Aorta (tissue), 5 donors: Measurements from ENCODE around the gene ABHD6. TPM values are rescaled to one million over a fixed set of nuclear protein-coding genes. Genes with fewer than 3 reads are reported as not detected.
"Not testable (repeated sequence)": the region's sequence is repeated elsewhere in the genome, so short reads cannot be mapped to it uniquely, and the experiment has no call there.

ENCODE experiments used
- ATAC-seq: fragments of 200-7000 bp; cut with Tn5 transposase; one replicate; pipeline ENCODE4 v1.9.1; 2022; ENCODE audit warnings: moderate library complexity; ENCODE audit not compliant: low FRiP score
- DNase-seq, 2 donors: peaks; one replicate each; pipeline ENCODE4 v3.0.0-alpha.2; 2020
- H3K27ac ChIP-seq, 2 donors: one replicate each; pipeline ENCODE4 v1.5.1; 2013; ENCODE audit warnings: low read length in 2 of 2, mild to moderate bottlenecking in 2 of 2, moderate library complexity in 2 of 2, control low read depth in 1 of 2, inconsistent platforms in 1 of 2, low read depth in 1 of 2
- H3K27me3 ChIP-seq, 2 donors: one replicate each; pipeline ENCODE4 v1.6.1; 2013; ENCODE audit warnings: control low read depth in 1 of 2, low read length in 1 of 2, mild to moderate bottlenecking in 1 of 2, moderate library complexity in 1 of 2; ENCODE audit not compliant: insufficient read depth in 2 of 2, control insufficient read depth in 1 of 2
- H3K36me3 ChIP-seq, 2 donors: one replicate each; pipeline ENCODE4 v1.6.1; 2013; ENCODE audit warnings: control low read depth in 1 of 2, low read length in 1 of 2, mild to moderate bottlenecking in 1 of 2; ENCODE audit not compliant: insufficient read depth in 2 of 2, control insufficient read depth in 1 of 2
- H3K4me1 ChIP-seq, 2 donors: one replicate each; pipeline ENCODE4 v1.6.1; 2013; ENCODE audit warnings: low read length in 2 of 2, control low read depth in 1 of 2, mild to moderate bottlenecking in 1 of 2, moderate library complexity in 1 of 2; ENCODE audit not compliant: insufficient read depth in 2 of 2, control insufficient read depth in 1 of 2
- H3K4me3 ChIP-seq, 2 donors: one replicate each; pipeline ENCODE4 v1.5.1; 2013; ENCODE audit warnings: low read length in 2 of 2, control low read depth in 1 of 2, mild to moderate bottlenecking in 1 of 2
- H3K9me3 ChIP-seq: one replicate; pipeline ENCODE4 v1.6.1; 2013; ENCODE audit warnings: mild to moderate bottlenecking, low read length; ENCODE audit not compliant: control insufficient read depth
- WGBS, 2 donors: extraction: QIAGEN DNeasy Blood & Tissue Kit; methylation state at CpG; one replicate each; pipeline ENCODE4 v1.1.7; 2013; 5-methylcytosine and 5-hydroxymethylcytosine counted together
- intact Hi-C, 2 donors: fragments of 100-400 bp; cut with DNase I; formaldehyde crosslinking; loops; one replicate each; pipeline versions ENCODE4 v1.14.2 to v1.15.0; 2022
- polyA plus RNA-seq, 2 donors: library from polyadenylated mRNA; stranded (reverse); fragments of 200-250 nt; gene quantifications; one replicate each; pipeline ENCODE4 v1.2.3, GENCODE V29; 2013
- total RNA-seq, 2 donors: library from RNA; stranded (reverse); fragmentation: NEBNext Ultra II Directional; extraction: Animal tissue kit (Norgen Biotek cat#: 25700); gene quantifications; one replicate each; pipeline ENCODE4 v1.2.1, GENCODE V29; 2021
- donor health status: healthy with polysubstance abuse.
- donor health status: Bipolar disorder and iron deficiency.
- donor health status: DM: no; HTN: no; CAD: no.
- donor health status: DM: no; HTN: no; CAD: no.
- donor health status: DM: yes; HTN: yes; CAD: no.

Gene ABHD6
- total and polyA plus RNA-seq, 4 donors: 5.9 to 10.4 (median 7.3) TPM

DNA sequence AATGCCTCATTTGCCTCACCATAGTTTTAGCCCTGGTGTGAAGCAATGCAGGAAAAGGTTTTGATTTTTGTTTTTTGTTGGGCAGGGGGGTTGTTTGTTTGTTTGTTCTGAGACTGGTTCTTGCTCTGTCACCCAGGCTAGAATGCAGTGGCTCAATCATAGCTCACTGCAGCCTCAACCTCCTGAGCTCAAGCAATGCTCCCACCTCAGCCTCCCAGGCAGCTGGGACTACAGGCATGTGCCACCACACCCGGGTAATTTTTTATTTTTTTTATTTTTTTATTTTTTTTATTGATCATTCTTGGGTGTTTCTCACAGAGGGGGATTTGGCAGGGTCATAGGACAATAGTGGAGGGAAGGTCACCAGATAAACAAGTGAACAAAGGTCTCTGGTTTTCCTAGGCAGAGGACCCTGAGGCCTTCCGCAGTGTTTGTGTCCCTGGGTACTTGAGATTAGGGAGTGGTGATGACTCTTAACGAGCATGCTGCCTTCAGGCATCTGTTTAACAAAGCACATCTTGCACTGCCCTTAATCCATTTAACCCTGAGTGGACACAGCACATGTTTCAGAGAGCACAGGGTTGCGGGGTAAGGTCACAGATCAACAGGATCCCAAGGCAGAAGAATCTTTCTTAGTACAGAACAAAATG lies 51.5 kb downstream of the ABHD6 start:
- WGBS, 2 donors: 93 to 94% methylated on average over 2 to 3 of the region's 4 CpGs
- H3K27me3 ChIP-seq, intact Hi-C loops, H3K36me3 ChIP-seq, H3K4me1 ChIP-seq, H3K27ac ChIP-seq, ATAC-seq, H3K4me3 ChIP-seq, DNase-seq, H3K9me3 ChIP-seq: not testable (repeated sequence)

DNA sequence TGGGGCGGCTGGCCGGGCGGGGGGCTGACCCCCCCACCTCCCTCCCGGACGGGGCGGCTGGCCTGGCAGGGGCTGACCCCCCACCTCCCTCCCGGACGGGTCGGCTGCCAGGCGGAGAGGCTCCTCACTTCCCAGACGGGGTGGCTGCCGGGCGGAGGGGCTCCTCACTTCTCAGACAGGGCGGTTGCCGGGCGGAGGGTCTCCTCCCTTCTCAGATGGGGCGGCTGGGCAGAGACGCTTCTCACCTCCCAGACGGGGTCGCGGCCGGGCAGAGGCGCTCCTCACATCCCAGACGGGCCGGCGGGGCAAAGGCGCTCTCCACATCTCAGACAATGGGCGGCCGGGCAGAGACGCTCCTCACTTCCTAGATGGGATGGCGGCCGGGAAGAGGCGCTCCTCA lies 52.9 kb downstream of the ABHD6 start:
- H3K27me3 ChIP-seq, H3K27ac ChIP-seq, H3K4me3 ChIP-seq, H3K9me3 ChIP-seq, H3K4me1 ChIP-seq, DNase-seq, intact Hi-C loops, H3K36me3 ChIP-seq, ATAC-seq: not testable (repeated sequence)
- whole genome bisulfite sequencing, 2 donors: 97 to 100% methylated on average over 16 to 33 of the region's 33 CpGs

DNA sequence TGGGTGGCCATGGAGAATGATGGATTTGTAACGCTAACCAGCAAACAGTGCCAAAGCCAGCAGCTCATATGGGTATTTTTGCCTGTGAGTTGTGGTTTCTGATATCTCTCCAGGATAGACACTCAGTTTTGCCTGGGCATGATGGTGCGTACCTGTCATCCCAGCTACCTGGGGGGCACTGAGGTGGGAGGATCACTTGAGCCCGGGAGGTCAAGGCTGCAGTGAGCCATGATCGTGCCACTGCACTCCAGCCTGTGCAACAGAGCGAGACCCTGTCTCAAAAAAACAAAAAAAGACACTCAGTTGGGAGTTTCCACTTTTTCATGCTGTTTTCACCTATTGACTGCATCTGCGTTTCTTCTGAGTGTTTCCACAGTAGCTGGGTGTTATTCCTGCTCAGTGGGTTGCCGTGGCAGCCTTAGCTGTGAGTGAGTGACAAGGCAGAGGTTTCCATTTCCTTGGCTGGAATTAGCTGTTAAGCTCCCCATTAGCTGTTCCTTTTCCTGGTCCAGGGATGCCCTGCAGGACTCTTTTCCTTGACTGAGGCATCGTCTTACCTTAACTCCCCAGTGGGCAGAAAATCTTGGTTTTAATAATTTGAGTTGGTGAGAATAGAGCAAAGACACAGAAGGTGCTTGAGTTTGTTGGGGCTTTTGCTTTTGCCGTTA lies 54.2 kb downstream of the ABHD6 start:
- 76 to 85% methylated on average over 9 of the region's 9 CpGs for WGBS, 2 donors
- intact Hi-C loops: no loop called here
- Histone ChIP-seq H3K27ac (no peak overlapping the region), H3K36me3 (no peaks in the 10 kb centered on the region), H3K9me3 (no peaks in the 10 kb centered on the region), H3K27me3 (no peaks in the 10 kb centered on the region), H3K4me1 (no peaks in the 10 kb centered on the region), H3K4me3 (no peak overlapping the region)
- ATAC-seq (no peak), DNase-seq (no peak)

DNA sequence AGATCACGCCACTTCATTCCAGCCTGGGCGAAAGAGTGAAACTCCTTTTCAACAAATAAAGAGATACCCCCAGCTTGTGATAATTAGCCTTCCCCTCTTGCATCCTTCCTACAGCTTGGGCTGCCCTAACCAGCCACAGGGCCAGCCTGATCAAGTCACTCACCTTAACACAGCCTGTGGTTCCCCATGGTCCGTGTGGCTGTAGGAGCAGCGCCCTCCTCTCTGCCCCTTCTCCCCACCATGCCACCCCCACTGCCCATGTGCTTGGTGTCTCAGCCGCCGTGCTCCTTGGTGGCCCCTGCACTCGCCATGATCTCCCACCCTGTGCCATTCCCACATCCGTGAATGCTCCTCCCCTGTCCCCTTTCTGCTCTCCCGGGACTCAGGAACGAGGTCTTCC lies 55.3 kb downstream of the ABHD6 start:
- no peak for DNase-seq
- Histone ChIP-seq H3K27ac (no peak overlapping the region), H3K27me3 (no peaks in the 10 kb centered on the region), H3K36me3 (no peaks in the 10 kb centered on the region), H3K4me3 (no peak overlapping the region), H3K4me1 (no peaks in the 10 kb centered on the region), H3K9me3 (no peaks in the 10 kb centered on the region)
- no peak for ATAC-seq
- 92 to 93% methylated on average over 10 of the region's 10 CpGs for WGBS, 2 donors
- intact Hi-C loops: no loop called here

DNA sequence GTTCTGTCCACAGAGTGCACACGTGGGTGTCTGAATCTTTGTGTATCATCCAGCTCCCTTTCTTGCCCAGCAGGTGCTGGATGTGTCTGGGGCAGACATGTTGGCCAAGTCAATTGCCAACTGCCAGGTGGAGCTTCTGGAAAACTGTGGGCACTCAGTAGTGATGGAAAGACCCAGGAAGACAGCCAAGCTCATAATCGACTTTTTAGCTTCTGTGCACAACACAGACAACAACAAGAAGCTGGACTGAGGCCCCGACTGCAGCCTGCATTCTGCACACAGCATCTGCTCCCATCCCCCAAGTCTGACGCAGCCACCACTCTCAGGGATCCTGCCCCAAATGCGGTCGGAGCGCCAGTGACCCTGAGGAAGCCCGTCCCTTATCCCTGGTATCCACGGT lies 55.9 kb downstream of the ABHD6 start:
- no peak for DNase-seq

DNA sequence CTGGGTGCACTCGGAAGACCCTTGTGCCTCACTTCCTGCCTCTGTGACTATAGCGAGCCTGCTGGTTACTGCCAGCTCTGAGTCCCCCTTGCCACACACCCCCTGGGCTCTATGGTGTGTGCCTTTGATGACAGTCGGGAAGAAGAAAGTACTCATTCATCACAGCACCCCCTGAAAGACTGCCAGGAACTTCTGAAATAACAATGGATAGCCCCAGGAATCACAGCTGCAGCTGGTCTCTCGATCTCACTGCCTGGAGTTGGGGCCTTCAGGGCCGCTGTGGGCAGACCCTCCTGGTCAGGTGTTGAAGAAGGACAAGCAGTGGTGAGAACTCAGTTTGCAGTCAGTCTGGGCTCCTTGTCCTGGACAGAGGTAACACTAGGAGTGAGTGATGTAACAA lies 58.7 kb downstream of the ABHD6 start:
- Histone ChIP-seq H3K36me3 (no peaks in the 10 kb centered on the region), H3K4me1 (no peaks in the 10 kb centered on the region), H3K27me3 (no peaks in the 10 kb centered on the region), H3K9me3 (no peaks in the 10 kb centered on the region), H3K27ac (no peak overlapping the region), H3K4me3 (no peak overlapping the region)
- intact Hi-C loops: loop anchor here in 1 of 2 donors (5.0 kb wide), 1 partner anchor 109 kb away; no protein-coding TSS in a partner anchor
- 56 to 58% methylated on average over 5 of the region's 5 CpGs for WGBS, 2 donors
- no peak for DNase-seq
- ATAC-seq: no peak

More for the DNA sequence above, 55.9 kb downstream of the ABHD6 start:
- no peak overlapping the region for H3K4me3 ChIP-seq
- ATAC-seq: no peak
- 78 to 80% methylated on average over 9 of the region's 9 CpGs for WGBS, 2 donors
- no peaks in the 10 kb centered on the region for H3K9me3 ChIP-seq
- H3K27ac ChIP-seq: no peak overlapping the region
- no peaks in the 10 kb centered on the region for H3K4me1 ChIP-seq
- intact Hi-C loops: no loop called here
- H3K27me3 ChIP-seq: no peaks in the 10 kb centered on the region
- H3K36me3 ChIP-seq: no peaks in the 10 kb centered on the region

DNA sequence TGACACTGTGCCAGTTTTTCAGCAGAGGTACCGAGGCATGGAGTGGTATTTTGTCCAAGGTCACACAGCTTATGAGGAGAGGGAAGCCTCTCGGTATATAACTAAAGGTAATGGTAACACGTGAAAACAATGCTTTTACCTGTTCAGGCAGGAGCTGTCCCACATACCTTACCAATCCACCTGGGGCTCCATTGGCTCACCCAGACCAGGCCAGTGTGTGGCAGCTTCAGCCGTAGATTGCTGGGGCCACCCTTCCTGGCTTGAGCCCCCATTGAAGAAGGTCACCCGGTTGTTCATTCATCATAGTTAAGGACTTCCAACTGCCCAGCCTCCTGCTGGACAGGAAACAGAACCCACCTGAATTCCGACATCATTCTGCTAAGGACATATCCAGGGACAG lies 59.3 kb downstream of the ABHD6 start:
- no peak for DNase-seq
- Histone ChIP-seq H3K9me3 (no peaks in the 10 kb centered on the region), H3K27ac (no peak overlapping the region), H3K4me1 (no peaks in the 10 kb centered on the region), H3K36me3 (no peaks in the 10 kb centered on the region), H3K4me3 (no peak overlapping the region), H3K27me3 (no peaks in the 10 kb centered on the region)
- 60 to 67% methylated on average over 6 of the region's 6 CpGs for WGBS, 2 donors
- no peak for ATAC-seq
- intact Hi-C loops: loop anchor here in 1 of 2 donors (5.0 kb wide), 1 partner anchor 110 kb away; no protein-coding TSS in a partner anchor

DNA sequence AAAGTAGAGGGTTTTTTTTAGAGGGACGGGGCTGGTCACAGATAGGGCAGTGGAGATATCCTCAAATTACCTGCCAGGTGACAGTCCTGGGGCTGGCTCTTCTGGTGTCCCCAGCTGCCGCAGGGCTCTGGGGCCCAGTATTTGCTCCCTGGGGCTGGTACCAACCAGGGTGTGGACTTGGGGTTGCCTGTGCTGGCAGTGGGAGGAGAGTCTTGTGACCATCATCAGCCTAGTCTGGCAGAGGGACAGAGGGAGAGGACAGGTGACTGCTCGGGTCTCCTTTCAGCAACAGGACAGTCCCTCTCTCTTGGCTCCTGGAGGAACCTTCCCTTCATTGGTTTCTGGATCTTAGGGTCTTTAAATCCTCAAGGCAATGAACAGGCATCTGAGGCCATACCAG lies 60.6 kb downstream of the ABHD6 start:
- DNase-seq (no peak), ATAC-seq (no peak)
- WGBS, 2 donors: 75 to 77% methylated on average over 3 of the region's 3 CpGs
- Histone ChIP-seq H3K4me3 (no peak overlapping the region), H3K27ac (no peak overlapping the region), H3K36me3 (no peaks in the 10 kb centered on the region), H3K27me3 (no peaks in the 10 kb centered on the region), H3K4me1 (no peaks in the 10 kb centered on the region), H3K9me3 (no peaks in the 10 kb centered on the region)
- intact Hi-C loops: loop anchor here in 1 of 2 donors (5.0 kb wide), 1 partner anchor 111 kb away; no protein-coding TSS in a partner anchor

DNA sequence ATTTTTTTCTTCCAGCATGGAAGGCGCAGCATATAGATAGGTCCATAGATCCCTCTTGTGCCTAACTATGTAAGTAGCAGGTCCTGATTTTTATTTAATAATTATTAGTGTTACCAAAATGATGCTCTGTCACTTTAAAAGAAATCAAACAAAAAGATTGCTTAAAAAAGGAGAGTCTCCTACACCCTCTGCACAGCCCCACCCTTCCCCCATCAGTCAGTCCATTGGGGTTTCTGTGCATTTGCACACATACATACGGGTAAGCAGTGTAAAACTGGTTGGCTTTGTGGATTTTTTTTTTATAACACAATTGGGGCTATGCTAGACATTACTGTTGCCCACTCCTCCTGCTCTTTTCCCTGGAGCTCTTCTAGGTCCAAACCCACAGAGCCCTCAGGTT lies 61.5 kb downstream of the ABHD6 start:
- ATAC-seq (no peak), DNase-seq (no peak)
- no peaks in the 10 kb centered on the region for H3K36me3 ChIP-seq
- H3K4me3 ChIP-seq: no peak overlapping the region
- H3K9me3 ChIP-seq: no peaks in the 10 kb centered on the region
- H3K27ac ChIP-seq: no peak overlapping the region
- 60 to 66% methylated on average over 2 of the region's 2 CpGs for WGBS, 2 donors
- H3K27me3 ChIP-seq: no peaks in the 10 kb centered on the region
- H3K4me1 ChIP-seq: no peaks in the 10 kb centered on the region
- intact Hi-C loops: loop anchor here in 1 of 2 donors (5.0 kb wide), 1 partner anchor 112 kb away; no protein-coding TSS in a partner anchor
